Osteocyte (in vitro differentiated cells): ENCODE results near the gene CDH18. TPM values are rescaled to one million over a fixed set of nuclear protein-coding genes. Genes with fewer than 3 reads are reported as not detected.

Source experiments
- DNase-seq: peaks from one replicate; pipeline ENCODE4 v3.0.0; 2021; ENCODE audit warnings: mixed read lengths; ENCODE audit not compliant: unreplicated experiment; ENCODE audit errors: extremely low spot score
- H3K27ac Mint-ChIP-seq: one replicate; pipeline ENCODE4 v1.8.0; 2021; ENCODE audit warnings: mild to moderate bottlenecking, mixed read lengths; ENCODE audit not compliant: unreplicated experiment
- H3K27me3 Mint-ChIP-seq: one replicate; pipeline ENCODE4 v1.8.0; 2021; ENCODE audit warnings: mixed read lengths; ENCODE audit not compliant: unreplicated experiment
- H3K36me3 Mint-ChIP-seq: one replicate; pipeline ENCODE4 v1.8.0; 2021; ENCODE audit warnings: mixed read lengths; ENCODE audit not compliant: unreplicated experiment
- H3K4me1 Mint-ChIP-seq: one replicate; pipeline ENCODE4 v1.8.0; 2021; ENCODE audit warnings: mixed read lengths; ENCODE audit not compliant: unreplicated experiment
- H3K4me3 Mint-ChIP-seq: one replicate; pipeline ENCODE4 v1.8.0; 2021; ENCODE audit warnings: mild to moderate bottlenecking, moderate library complexity, mixed read lengths; ENCODE audit not compliant: unreplicated experiment
- H3K9me3 Mint-ChIP-seq: one replicate; pipeline ENCODE4 v1.8.0; 2021; ENCODE audit warnings: mixed read lengths; ENCODE audit not compliant: unreplicated experiment
- total RNA-seq: library from RNA; stranded (reverse); gene quantifications from 2 replicates; pipeline ENCODE4 v1.2.1, GENCODE V29; 2021
- TF ChIP-seq, protein P1 (sequence below): fragments of 200-600 bp; sonication (generic); IDR thresholded peaks from 2 replicates; pipeline ENCODE4 v1.5.0; 2021; ENCODE audit warnings: antibody characterized with exemption, mild to moderate bottlenecking, moderate library complexity

Gene CDH18
- total RNA-seq, 1 donor from 2014 or later = not detected

DNA sequence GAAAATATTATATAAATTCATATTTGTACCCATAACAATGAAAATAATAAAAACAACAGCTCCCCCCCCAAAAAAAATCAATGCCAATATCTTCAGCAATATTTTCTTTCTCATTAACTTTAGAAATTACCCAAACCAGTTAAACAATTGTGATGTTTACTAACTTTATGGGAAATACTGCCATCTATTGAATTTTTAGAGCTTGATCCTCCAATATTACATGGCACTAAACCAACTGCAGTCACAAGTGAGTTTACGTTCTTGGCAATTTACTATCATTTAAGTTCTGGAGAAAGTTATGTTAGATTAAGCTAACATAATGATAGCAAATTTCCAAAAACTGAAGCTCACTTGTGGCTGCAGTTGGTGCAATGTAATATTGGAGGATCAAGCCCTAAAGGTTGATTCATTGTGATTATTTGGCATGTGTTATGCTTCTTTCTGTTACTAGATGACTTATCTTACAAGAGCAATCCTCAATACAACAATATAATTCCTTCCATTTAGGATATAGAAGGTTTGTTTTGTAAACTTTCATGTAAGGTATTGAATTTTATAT, 379.5 kb downstream of the CDH18 start:
- Mint-ChIP-seq H3K9me3 (no peaks in the 10 kb centered on the region), H3K27me3 (no peaks in the 10 kb centered on the region), H3K4me3 (no peak overlapping the region), H3K36me3 (no peaks in the 10 kb centered on the region), H3K4me1 (no peaks in the 10 kb centered on the region), H3K27ac (no peak overlapping the region)
- no peak for DNase-seq
- TF ChIP-seq, protein P1, sequence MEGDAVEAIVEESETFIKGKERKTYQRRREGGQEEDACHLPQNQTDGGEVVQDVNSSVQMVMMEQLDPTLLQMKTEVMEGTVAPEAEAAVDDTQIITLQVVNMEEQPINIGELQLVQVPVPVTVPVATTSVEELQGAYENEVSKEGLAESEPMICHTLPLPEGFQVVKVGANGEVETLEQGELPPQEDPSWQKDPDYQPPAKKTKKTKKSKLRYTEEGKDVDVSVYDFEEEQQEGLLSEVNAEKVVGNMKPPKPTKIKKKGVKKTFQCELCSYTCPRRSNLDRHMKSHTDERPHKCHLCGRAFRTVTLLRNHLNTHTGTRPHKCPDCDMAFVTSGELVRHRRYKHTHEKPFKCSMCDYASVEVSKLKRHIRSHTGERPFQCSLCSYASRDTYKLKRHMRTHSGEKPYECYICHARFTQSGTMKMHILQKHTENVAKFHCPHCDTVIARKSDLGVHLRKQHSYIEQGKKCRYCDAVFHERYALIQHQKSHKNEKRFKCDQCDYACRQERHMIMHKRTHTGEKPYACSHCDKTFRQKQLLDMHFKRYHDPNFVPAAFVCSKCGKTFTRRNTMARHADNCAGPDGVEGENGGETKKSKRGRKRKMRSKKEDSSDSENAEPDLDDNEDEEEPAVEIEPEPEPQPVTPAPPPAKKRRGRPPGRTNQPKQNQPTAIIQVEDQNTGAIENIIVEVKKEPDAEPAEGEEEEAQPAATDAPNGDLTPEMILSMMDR = peak; percentile 6

DNA sequence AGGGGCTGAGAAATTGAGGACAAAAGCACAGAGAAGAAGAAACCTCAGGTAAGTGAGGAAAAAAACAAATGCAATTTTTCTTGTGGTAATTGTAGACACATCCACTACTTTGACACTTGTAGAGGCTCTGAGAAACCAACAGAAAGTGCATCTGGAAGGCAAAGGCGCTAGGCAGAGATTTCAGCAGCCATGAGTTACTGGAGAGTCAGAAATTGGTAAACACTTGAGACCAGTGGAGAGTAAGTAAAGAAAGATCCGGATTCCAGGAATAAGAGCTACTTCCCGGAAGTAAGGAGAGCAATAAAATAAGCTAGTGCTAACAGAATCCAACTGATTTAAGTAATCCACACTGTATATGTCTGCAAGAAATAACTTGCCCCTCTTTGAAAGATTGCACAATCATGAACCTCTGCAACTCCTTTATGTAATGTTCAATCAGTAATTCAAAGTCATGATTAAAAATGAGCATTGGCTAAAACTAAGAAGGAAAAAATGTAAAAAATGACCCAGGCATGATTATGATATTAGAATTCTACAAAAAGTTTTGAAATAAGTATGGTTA, 382.1 kb downstream of the CDH18 start:
- Mint-ChIP-seq H3K36me3 (no peaks in the 10 kb centered on the region), H3K27me3 (no peaks in the 10 kb centered on the region), H3K4me1 (no peaks in the 10 kb centered on the region), H3K4me3 (no peak overlapping the region), H3K9me3 (no peaks in the 10 kb centered on the region), H3K27ac (no peak overlapping the region)
- TF ChIP-seq, protein P1 = no peak
- no peak for DNase-seq

DNA sequence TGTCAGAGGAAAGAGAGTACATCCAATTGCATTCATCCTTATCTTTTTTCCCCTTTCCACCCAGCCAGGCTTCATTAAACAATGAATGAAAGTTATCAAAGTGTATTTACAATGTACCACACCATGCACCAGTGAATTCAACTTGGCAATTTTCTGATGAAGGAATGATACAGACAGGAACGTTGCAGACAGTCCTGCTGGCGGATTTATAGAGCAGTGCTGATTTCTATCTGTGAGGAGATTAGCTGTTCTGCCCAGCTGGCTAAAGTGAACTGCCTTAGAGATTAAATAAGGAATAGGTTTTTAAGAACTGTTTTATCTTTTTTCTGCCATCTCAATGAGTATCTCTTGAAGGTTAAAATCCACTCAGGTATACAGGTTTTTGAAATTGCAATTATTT, 403.9 kb downstream of the CDH18 start:
- Mint-ChIP-seq H3K9me3 (peaks cover 9% of the 10 kb centered on the region), H3K4me3 (no peak overlapping the region)

DNA sequence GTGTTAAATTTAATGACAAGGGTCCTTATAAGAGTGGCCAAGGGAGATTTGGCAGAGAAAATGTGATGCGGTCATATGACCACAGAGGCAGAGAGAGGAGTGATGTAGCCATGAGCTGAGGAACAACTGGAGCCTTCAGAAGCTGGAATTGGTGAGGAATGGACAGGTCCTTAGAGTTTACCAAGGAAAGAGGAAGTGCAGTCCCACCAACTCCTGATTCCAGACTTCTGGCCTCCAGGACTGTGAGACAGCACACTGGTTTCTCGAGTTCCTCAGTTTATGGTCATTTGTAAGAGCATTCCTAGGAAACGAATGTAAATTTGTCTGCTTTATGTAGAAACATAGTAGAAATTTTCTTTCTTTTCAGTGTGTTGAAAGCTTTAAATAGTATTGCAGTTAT, 410.1 kb downstream of the CDH18 start:
- DNase-seq = no peak
- Mint-ChIP-seq H3K4me3 (no peak overlapping the region), H3K4me1 (no peaks in the 10 kb centered on the region), H3K36me3 (no peaks in the 10 kb centered on the region), H3K9me3 (no peaks in the 10 kb centered on the region), H3K27me3 (no peaks in the 10 kb centered on the region), H3K27ac (no peak overlapping the region)
- TF ChIP-seq, protein P1 = no peak

More for the DNA sequence above, 403.9 kb downstream of the CDH18 start:
- H3K4me1 Mint-ChIP-seq = no peaks in the 10 kb centered on the region
- DNase-seq = no peak
- no peaks in the 10 kb centered on the region for H3K27me3 Mint-ChIP-seq
- no peaks in the 10 kb centered on the region for H3K36me3 Mint-ChIP-seq
- TF ChIP-seq, protein P1 = no peak
- no peak overlapping the region for H3K27ac Mint-ChIP-seq

DNA sequence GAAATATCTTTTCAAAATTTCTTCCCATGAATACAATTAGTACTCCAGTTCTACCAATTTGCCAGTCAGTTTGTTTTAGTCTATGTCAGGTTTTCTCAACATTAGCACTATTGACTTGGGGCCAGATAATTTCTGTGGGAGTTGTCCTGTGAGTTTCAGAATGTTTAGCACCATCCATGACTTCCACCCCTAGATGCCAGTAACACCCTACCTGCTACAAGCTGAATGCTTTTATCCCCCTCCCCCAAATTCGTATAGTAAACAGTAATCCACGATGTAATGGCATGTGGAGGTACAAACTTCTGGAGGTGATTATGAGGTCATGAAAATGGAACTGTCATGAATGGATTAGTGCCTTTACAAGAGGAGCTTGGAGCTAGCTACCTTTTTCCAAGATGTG, 420.0 kb downstream of the CDH18 start:
- TF ChIP-seq, protein P1 = no peak
- Mint-ChIP-seq H3K9me3 (peaks cover 6% of the 10 kb centered on the region), H3K4me1 (no peaks in the 10 kb centered on the region), H3K36me3 (no peaks in the 10 kb centered on the region), H3K27ac (no peak overlapping the region), H3K4me3 (no peak overlapping the region), H3K27me3 (no peaks in the 10 kb centered on the region)
- no peak for DNase-seq
